ENCODE results near the gene F7.
"Not testable (repeated sequence)": the region's sequence is repeated elsewhere in the genome, so short reads cannot be mapped to it uniquely, and the experiment has no call there.

The F7 gene

DNA sequence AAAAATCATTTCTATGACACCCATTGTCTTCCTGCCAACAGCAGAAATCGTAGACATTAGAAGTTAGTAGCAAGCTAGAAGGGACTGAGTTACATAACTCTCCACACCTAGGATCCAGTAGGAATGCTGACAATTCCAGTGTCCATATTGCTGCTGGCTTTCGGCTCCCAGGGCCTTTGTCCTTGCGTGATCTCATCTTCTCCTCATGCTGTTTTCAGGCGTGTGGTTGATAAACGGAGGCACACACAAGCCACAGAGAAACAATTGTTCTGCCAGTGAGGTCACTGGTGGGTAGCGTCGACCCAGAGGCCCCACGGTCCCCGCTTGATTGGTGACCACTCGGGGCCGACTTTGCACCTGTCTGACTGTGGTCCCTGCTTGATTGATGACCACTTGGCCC, 31.6 kb upstream of the F7 start:
- no peak for DNase-seq

DNA sequence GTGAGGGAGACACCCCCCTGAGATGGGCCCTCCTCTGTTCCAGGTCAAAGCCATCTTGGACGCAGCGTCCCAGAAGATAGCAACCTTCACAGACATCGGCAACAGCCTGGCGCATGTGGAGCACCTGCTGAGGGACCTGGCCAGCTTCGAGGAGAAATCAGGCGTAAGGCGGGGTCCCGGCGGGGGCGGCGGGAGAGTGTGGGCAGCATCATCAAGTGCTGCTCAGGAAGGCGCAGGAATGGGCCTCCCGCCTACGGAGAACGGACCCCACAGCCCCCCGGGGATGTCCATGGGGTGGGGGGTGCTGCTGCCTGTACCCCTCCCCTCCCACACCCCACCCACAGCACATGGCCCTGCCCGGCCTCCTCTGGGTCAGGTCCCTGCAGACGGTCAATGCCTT, 31.2 kb upstream of the F7 start:
- no peak for DNase-seq

DNA sequence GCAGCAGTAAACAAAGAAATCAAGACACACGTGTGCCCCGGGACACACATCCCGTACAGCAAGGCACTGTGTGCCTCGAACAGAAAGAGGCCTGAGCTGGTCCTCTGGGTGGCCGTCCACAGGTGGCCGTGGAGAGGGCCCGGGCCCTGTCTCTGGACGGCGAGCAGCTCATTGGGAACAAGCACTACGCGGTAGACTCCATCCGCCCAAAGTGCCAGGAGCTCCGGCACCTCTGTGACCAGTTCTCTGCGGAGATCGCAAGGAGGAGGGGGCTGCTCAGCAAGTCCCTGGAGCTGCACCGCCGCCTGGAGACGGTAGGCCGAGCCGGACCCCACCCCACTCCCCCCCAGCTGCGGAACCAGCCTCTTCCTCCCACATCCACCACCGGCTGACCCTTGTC, 30.7 kb upstream of the F7 start:
- no peak for DNase-seq

DNA sequence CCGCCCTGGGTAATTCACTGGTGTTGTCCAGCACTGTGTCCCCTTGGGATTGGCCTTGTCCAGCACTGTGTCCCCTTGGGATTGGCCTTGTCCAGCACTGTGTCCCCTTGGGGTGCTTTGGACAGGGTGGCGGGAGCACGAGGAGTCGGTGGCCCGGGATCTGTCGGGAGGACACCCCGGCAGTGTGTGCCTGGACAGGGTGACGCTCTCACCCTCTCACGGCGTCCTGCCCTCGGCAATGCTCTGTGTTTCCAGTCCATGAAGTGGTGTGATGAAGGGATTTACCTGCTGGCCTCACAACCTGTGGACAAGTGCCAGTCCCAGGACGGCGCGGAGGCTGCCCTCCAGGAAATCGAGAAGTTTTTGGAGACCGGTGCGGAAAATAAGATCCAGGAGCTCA, 29.9 kb upstream of the F7 start:
- no peak for DNase-seq

DNA sequence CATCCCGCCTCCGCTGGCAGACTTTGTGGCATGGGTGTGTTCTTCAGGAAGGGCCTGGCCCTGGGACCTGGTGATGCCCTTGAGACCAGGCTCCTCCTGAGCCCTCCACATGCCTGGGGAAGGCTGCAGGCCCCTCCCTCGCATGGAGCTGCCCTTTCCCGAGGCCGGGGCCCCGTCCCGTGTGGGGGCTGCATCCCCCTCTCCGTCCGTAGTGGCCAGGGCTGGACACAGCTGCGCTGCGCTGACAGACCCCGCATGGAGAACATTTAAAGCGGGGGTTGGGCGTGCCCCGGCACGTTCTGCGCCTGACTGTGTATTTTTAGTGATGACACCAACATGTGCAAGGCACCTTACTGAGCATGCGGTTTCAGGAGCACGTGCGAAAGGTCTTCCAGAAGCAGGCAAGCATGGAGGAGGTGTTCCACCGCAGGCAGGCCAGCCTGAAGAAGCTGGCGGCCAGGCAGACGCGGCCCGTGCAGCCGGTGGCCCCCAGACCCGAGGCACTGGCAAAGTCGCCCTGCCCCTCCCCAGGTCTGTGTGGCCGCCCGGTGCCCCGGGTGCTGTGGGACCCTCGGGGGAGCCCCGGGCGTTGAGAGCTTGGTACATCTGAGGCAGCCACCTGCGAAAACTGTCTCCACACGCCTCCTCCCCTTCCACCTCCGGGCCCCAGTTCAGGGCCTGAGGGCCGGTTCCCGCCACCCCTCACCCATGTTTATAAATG, 28.8 kb upstream of the F7 start:
- no peak for DNase-seq

DNA sequence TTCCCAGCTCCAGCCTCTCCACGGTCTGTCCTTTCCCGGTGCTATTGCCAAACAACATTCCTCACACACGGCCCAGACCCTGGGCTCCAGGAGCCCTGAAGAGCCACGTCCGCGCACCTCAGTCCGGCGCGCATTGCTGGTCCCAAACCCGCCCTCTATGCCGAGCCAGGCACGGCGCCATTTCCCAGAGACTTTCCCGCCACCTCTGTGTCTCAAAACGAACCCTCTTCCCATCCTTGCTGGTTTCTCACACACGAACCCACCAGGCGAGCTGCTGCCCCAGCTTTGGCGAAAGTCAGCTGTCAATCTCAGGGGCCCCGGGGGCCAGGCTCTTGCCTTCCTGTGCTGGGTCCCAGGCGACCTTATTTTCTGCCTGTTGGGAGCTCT, 28.0 kb upstream of the F7 start:
- no peak for DNase-seq

DNA sequence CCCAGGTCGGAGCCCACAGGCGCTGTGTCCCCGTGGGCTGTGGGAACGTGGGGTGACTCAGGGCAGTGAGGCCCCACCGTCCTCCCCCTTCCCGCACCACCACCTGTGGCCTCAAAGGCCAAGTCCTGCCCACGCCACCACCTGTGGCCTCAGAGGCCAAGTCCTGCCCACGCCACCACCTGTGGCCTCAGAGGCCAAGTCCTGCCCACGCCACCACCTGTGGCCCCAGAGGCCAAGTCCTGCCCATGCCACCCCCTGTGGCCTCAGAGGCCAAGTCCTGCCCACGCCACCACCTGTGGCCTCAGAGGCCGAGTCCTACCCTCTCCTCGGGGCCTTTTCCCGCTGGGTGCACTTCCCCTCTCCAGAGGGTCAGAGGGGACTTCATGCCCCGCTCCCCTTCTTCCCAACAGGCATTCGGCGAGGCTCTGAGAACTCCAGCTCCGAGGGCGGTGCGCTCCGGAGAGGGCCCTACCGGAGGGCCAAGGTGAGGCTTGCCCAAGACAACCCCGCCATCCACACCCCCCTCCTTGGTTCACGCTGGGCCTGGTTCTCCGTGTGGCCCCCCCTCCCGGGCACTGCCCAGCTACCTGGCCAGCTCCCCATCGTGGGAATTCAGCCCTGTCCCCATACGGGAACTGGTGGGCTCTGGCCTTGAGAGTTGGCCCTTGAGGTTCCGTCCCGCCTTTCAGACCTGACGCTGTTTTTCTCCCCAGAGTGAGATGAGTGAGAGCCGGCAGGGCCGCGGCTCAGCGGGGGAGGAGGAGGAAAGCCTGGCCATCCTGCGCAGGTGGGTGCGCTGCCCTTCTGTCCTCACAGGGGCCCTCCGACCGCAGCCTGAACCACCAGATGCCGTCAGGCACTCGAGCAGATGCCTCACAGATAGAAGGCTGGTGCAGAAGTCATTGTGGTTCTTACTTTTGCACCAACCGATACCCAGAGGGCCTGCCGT, 27.4 kb upstream of the F7 start:
- DNase-seq = no peak

DNA sequence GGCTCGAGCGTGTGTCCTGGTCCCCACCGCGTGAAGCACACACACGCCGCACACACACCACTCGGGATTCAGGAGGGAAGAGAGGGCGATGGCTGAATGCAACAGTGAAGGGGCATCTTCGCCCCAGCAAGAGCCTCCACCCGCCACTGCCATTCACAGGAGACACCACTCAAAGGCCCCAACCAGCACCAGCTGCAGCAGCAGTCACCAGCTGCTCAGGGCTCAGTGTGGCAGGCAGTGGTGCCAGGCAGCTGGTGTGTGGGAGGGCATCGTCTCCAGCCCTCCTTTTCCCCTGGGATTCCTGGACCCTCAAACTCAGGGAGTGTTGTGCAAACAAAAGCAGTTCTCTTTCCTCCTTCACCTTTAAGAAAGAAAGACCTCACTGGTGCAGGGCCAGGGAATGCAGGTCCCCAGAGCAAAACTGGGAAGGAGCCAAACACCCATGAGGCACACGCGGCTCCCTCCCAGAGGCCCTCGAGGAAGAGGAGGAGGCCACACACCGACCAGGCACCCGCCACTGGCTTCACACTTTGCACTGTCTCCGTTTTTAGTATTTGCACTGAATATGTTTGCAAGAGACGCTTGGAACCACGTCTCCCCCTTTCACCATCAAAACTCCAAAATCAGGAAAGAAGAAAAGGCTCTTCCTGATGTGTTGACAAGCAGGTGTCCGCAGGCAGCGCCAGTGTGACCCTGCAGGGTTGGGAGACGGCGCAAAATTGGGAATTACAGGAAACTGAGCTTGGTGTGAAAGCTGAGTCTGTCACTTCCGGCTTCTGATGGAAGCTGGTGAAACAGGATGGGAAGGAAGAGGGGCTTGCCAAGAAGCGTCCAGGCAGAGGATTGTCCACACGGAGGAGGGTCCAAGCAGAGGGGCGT, 26.4 kb upstream of the F7 start:
- no peak for DNase-seq

DNA sequence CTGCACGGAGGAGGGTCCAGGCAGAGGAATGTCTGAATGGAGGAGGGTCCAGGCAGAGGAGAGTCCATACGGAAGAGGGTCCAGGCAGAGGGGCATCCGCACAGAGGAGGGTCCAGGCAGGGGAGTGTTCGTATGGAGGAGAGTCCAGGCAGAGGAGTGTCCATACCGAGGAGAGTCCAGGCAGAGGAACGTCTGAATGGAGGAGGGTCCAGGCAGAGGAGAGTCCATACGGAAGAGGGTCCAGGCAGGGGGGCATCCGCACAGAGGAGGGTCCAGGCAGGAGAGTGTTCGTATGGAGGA, 25.9 kb upstream of the F7 start:
- DNase-seq = not testable (repeated sequence)

DNA sequence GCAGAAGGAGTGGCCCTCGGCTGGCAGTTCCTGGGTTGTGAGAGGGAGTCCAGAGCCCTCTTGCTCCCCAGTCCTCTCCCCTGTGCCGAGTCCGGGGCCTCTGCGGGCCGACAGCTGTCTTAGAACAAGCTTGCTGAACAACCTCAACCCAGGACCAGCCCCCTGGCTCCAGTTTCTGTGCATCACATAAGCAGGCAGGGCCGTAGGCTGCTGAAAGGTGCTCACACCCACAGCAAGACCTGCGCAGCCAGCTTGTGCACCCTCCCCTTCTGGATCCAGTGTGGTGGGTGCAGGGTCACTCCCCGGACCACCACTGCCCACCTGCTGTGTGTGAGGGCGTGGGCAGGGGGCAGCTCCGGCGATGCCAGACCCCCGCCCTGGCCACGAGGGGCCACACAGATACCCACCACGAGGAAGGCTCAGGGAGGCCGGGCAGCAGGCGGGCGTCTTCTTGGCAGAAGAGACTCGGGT, 25.2 kb upstream of the F7 start:
- DNase-seq = no peak

DNA sequence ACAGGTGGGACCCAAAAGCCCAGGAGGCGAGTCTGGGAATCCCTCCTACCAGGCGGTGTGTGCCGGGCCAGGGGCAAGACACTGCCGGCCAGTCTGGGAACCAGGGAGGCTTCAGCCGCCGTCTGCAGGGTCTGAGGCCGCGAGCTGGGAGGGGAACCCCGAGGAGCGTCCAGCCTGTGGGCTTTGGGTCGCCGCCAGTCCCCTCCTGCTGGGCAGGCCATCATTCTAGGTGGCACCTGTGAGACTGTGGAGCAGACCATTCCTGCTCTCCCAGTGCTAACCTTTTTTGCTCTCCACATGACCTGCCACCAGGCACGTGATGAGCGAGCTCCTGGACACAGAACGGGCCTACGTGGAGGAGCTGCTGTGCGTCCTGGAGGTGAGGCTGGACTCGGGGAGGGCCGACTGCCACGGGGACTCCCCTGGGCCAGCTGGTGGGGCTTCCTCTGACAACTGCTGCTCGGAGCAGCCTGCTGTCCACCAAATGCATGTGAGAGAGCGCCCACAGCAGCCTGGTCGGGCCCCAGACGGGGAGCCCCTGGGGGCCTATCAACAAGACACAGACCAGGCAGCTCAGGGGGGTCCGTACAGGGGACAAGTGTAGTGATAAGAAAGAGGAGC, 24.6 kb upstream of the F7 start:
- DNase-seq = no peak

DNA sequence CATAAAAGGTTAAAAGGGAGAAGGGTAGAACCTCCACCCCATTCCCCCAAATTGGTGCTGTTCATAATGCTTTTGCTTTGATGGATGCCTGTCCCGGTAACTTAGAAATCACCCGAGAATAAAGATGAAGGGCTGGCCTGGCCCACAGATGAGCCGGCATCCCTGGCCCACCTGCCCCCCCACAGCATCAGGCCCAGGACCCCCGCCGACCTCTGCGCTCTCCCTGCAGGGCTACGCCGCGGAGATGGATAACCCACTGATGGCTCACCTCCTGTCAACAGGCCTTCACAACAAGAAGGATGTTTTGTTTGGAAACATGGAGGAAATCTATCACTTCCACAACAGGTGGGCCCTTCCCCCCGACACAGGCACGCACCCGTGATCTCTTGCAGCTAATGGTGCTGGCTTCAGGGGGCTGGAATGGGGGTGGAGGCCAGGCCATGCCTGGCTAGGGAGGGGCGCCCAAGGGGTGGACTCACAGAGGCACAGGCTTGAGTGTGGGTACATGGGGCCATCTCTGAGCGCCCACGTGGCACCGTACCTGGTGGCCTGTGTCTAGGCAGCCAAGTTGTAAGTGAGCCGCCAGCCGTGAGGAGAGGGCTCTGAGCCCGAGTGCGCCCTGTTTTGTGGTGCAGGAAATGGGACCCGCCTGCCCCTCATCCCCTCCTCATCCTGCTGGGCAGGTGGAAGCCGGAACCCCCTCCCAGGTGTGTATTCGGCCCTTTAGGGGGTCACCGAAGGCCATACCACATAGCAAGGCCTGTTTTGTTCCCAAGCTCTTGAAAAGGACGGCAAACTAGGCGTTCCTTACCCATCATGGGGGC, 23.2 kb upstream of the F7 start:
- no peak for DNase-seq

DNA sequence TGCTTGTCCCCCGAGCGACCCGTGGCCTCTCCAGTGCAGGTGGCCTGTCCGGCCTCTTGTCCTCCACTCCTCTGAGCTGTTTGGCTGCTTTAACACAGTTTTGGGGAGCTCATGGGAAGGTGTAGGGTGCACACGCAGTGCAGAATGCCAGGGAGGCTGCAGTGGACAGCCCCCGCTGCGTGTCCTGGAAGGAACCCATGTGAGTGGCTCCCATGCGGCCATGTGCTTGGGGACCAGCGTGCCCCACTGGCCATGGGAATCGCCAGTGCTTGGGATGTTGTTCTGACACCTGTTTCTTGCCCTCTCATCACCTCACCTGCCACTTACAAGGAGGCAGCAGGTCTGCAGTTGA, 22.6 kb upstream of the F7 start:
- DNase-seq = no peak

DNA sequence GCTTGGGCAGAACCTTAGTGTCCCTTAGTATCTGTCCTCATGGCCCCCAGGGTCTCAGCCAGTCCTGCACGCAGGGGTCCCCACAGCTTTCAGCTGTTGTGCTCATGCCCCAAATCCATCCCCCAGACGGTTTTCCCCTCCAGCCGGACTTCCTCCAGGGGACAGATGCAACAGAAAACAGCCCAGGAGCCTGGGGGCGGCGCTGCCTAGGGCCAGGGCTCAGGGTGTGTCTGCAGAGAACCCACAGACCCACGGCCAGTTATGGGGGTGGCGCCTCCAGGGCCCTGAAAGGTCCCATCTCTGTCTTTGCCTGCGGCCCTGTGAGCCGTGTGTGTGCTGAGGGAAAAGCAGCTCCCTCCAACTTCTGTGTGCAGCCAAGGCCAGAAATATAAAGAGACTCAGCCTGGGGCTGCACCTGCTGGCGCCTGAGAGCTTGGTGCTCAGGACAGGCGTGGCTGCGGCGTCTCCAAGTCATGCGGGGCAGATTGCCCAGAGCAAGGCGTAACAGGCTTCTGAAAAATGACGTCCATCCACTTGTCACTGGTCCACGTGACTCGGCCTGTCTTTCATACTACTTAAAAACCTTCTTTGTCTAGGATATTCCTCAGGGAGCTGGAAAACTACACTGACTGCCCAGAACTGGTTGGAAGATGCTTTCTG, 22.1 kb upstream of the F7 start:
- no peak for DNase-seq

DNA sequence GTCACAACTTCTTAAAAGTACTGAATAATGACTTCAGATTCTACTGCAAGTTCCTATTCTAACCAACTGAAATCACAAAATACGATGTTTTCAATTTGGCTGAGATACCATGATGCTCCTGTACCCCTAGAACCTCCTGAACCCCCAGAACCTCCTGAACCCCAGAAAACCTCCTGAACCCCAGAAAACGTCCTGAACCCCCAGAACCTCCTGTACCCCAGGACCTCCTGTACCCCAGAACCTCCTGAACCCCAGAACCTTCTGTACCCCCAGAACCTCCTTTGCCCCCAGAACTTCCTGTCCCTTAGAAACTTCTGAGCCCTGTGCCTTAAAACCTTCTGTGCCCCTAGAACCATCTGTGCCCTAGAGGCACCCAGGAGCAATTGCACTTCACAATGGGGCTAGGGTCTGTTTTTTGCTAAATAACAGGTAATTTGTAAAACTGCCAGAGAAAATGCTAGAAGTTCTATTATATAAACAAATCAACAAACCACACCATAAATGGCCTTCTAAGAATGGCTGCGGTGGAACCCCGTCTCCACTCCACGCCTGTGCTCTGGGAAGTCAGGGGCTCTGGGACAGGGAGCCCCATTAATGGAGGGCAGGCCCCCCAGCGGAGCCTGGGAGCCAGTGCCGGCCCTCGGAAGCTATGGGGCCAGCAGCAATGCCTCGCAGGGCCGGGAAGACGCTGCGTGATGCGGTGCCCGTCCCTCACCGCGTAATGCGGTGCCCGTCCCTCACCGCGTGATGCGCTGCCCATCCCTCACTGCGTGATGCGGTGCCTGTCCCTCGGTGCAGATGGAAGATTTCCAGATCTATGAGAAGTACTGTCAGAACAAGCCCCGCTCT, 21.3 kb upstream of the F7 start:
- DNase-seq = no peak

DNA sequence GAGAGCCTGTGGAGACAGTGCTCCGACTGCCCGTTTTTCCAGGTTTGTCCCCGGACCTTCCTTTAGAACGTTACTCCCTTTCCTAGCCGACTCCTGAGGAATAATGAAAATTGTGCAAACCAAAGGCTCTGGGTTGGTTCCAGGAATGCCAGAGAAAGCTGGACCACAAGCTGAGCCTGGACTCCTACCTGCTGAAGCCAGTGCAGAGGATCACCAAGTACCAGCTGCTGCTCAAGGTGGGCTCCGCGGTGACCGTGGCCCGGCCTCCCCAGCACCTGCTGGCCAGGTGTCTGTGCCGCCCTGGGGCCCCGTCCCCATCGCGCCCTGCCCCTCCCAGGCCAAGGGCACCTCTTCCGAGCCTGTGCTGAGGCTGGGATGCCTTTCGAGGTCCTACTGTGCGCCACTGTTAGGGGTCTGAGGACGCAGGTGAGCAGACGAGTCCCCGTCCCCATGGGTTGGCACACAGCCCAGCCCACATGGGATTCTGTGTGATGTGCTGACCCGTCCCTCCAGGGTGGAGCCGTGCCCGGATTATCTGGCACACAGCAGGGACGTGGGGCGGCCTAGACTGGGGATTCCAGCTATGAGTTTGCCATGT, 20.5 kb upstream of the F7 start:
- DNase-seq = no peak

DNA sequence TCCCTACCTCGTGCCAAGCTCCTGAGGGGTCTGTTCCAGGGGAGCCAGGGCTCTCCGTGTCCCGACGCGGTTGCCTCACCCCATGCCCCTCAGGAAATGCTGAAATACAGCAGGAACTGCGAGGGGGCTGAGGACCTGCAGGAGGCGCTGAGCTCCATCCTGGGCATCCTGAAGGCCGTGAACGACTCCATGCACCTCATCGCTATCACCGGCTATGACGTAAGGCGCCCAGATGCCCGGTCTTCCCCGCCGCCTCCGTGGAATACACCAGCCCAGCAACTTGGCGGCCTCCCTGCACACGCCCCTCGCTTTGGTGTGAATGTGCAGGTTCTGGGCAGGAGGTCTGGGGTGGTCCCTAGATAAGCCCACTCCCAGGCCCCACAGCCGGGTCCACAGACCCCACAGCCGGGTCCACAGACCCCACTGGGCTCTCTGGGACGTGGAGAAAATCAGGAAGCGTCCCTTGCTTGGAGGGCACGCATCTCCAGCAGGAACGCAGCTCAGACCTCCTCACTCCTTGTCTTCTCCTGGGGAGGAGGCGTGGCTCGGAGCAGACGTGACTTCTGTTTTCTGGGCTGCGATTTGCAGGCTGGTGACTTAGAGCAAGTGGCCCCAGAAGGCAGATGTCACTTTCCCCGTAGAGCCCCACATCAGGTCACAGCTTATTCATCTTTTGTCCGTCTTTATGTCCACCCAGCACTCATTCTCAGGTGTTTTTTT, 19.4 kb upstream of the F7 start:
- DNase-seq = no peak

DNA sequence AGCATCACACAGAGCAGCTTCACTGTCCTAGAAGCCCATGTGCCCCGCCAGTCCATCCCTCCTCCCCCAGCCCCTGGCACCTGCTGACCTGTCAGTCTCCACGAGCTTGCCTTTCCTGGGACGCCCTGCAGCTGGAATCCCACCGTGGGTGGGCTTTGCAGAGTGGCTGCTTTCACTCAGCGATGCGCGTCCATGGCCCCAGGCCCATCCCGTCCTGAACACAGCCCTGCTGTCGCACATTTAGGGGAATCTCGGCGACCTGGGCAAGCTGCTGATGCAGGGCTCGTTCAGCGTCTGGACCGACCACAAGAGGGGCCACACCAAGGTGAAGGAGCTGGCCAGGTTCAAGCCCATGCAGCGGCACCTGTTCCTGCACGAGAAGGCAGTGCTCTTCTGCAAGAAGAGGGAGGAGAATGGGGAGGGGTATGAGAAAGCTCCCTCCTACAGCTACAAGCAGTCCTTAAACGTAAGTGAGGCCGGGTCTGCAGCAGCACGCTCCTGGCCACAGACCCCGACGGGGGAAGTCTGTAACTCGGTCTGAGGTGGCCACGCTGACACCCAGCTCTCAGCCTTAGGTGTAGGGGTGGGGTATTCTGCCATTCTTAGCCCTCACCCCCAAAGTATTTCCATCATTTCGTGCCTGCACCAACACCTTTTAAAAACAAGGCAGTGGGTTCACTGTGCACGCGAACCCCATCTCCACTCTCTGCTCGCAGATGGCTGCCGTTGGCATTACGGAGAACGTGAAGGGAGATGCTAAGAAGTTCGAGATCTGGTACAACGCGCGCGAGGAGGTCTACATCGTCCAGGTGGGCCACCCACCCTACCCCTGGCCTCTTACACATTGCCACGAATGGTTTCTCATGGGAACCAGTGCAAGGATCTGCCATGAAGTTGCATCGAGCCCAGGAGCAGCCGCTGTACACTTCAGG, 18.3 kb upstream of the F7 start:
- no peak for DNase-seq

All from NCI-H446 treated with DMSO at 0.1 percent for 48 hours (cell line).